B cell (primary cell): ENCODE results near the gene FKBP1B. TPM values are rescaled to one million over a fixed set of nuclear protein-coding genes. Genes with fewer than 3 reads are reported as not detected.
"Not testable (repeated sequence)": the region's sequence is repeated elsewhere in the genome, so short reads cannot be mapped to it uniquely, and the experiment has no call there.

Experiments
- ATAC-seq: fragments of 200-7000 bp; cut with Tn5 transposase; one replicate; pipeline ENCODE4 v1.10.0; 2021; ENCODE audit warnings: low read depth, mild to moderate bottlenecking, moderate number of reproducible peaks, moderate library complexity
- CTCF ChIA-PET: fragments of 350-600 bp; sonication (Branson Sonifier 250); formaldehyde crosslinking; loops from one replicate; lab custom pipeline; 2021; ENCODE audit warnings: antibody characterized with exemption, inconsistent platforms; lab: Charles Lee
- POLR2A ChIA-PET: fragments of 350-600 bp; sonication (Branson Sonifier 250); formaldehyde crosslinking; loops from one replicate; lab custom pipeline; 2021; ENCODE audit warnings: antibody characterized with exemption; lab: Charles Lee
- DNase-seq: peaks from one replicate; pipeline ENCODE4 v3.0.0; 2013
- H2AFZ ChIP-seq: 2 replicates; pipeline ENCODE4 v1.6.1; 2012; ENCODE audit warnings: mild to moderate bottlenecking, low read depth, low read length; ENCODE audit not compliant: insufficient read depth, poor library complexity, severe bottlenecking
- H3K27ac ChIP-seq, 2 donors: 1 replicate in 1 of 2; 2 replicates in 1 of 2; pipeline ENCODE4 v1.5.1; 2012 to 2013; ENCODE audit warnings: low read length in 2 of 2, mild to moderate bottlenecking in 2 of 2, moderate library complexity in 1 of 2
- H3K27me3 ChIP-seq, 4 experiments: fragments of 200-600 bp in 1 of 4; sonication (generic) in 1 of 4; replicated peaks in 1 of 4; 1 replicate in 2 of 4; 2 replicates in 2 of 4; pipeline versions ENCODE4 v1.6.1 to v1.7.0; 2013 to 2016; ENCODE audit warnings: low read length in 3 of 4, mild to moderate bottlenecking in 2 of 4, mixed read lengths in 1 of 4, moderate library complexity in 1 of 4; ENCODE audit not compliant: insufficient read depth in 4 of 4, control insufficient read depth in 3 of 4; ENCODE audit errors: control extremely low read depth in 1 of 4
- H3K36me3 ChIP-seq, 2 experiments: replicated peaks in 1 of 2; 1 replicate in 1 of 2; 2 replicates in 1 of 2; pipeline versions ENCODE4 v1.6.1 to v1.7.1; 2013; ENCODE audit warnings: low read length in 1 of 2; ENCODE audit not compliant: insufficient read depth in 2 of 2, control insufficient read depth in 1 of 2; ENCODE audit errors: control extremely low read depth in 1 of 2, extremely low read depth in 1 of 2
- H3K4me1 ChIP-seq, 2 donors: fragments of 200-600 bp in 1 of 2; sonication (generic) in 1 of 2; 1 replicate in 1 of 2; 2 replicates in 1 of 2; pipeline versions ENCODE4 v1.5.1 to v1.6.1; 2013 to 2017; ENCODE audit warnings: low read length in 2 of 2; ENCODE audit not compliant: control insufficient read depth in 2 of 2, insufficient read depth in 2 of 2
- H3K4me2 ChIP-seq: replicated peaks from 2 replicates; pipeline ENCODE3; 2012; ENCODE audit warnings: mild to moderate bottlenecking, low read depth, low read length; ENCODE audit not compliant: poor library complexity, severe bottlenecking
- H3K4me3 ChIP-seq, 5 experiments: fragments of 200-600 bp in 1 of 5; sonication (generic) in 1 of 5; 1 replicate in 3 of 5; 2 replicates in 2 of 5; pipeline versions ENCODE4 v1.5.1 to v1.7.0; 2011 to 2016; ENCODE audit warnings: low read length in 4 of 5, mild to moderate bottlenecking in 4 of 5, low read depth in 2 of 5, control low read depth in 1 of 5, moderate library complexity in 1 of 5; ENCODE audit not compliant: insufficient read depth in 1 of 5; ENCODE audit errors: control extremely low read depth in 1 of 5, extremely low read depth in 1 of 5
- H3K79me2 ChIP-seq: fragments of 200-600 bp; sonication (generic); one replicate; pipeline ENCODE4 v1.6.0; 2016; ENCODE audit warnings: low read length; ENCODE audit not compliant: control insufficient read depth, insufficient read depth
- H3K9ac ChIP-seq: fragments of 200-600 bp; sonication (generic); 2 replicates; pipeline ENCODE4 v1.6.1; 2017; ENCODE audit warnings: mild to moderate bottlenecking, low read length, moderate library complexity
- H3K9me3 ChIP-seq, 3 donors: one replicate each; pipeline versions ENCODE4 v1.6.1 to v1.7.1; 2013; ENCODE audit warnings: low read length in 2 of 3; ENCODE audit not compliant: control insufficient read depth in 2 of 3, insufficient read depth in 1 of 3; ENCODE audit errors: control extremely low read depth in 1 of 3
- H4K20me1 ChIP-seq: 2 replicates; pipeline ENCODE4 v1.6.0; 2012; ENCODE audit warnings: mild to moderate bottlenecking, low read length; ENCODE audit not compliant: insufficient read depth, control insufficient read depth, poor library complexity, severe bottlenecking
- H3K27ac Mint-ChIP-seq: one replicate; pipeline ENCODE4 v1.8.0; 2021; ENCODE audit warnings: mixed read lengths
- H3K27me3 Mint-ChIP-seq: one replicate; pipeline ENCODE4 v1.8.0; 2021; ENCODE audit warnings: mixed read lengths
- H3K4me1 Mint-ChIP-seq: one replicate; pipeline ENCODE4 v1.8.0; 2021; ENCODE audit warnings: mixed read lengths
- H3K4me3 Mint-ChIP-seq: one replicate; pipeline ENCODE4 v1.8.0; 2021; ENCODE audit warnings: mixed read lengths
- H3K9me3 Mint-ChIP-seq: one replicate; pipeline ENCODE4 v1.8.0; 2022; ENCODE audit warnings: mixed read lengths; ENCODE audit not compliant: insufficient read depth
- CTCF ChIP-seq: fragments of 200-600 bp; IDR thresholded peaks from one replicate; pipeline ENCODE4 v1.8.0; 2022; ENCODE audit warnings: antibody characterized with exemption, mild to moderate bottlenecking
- EZH2 ChIP-seq: IDR thresholded peaks from 2 replicates; pipeline ENCODE4 v1.6.1; 2012; ENCODE audit warnings: borderline replicate concordance, low read depth, mild to moderate bottlenecking, moderate library complexity, low read length; ENCODE audit not compliant: insufficient read depth, poor library complexity, severe bottlenecking
- WGBS: methylation state at CpG from one replicate; pipeline ENCODE4 v1.1.5; 2013; ENCODE audit warnings: missing lambda C conversion rate; ENCODE audit not compliant: insufficient coverage; 5-methylcytosine and 5-hydroxymethylcytosine counted together
- intact Hi-C: fragments of 100-400 bp; cut with micrococcal nuclease; formaldehyde crosslinking; loops from one replicate; pipeline ENCODE4 v1.10.0; 2022
- polyA plus RNA-seq: library from polyadenylated mRNA; depleted of rRNA; stranded (reverse); fragments of >200 nt; gene quantifications from 2 replicates; pipeline ENCODE4 v1.2.3, GENCODE V29; 2012
- total RNA-seq, 2 donors: library from RNA; stranded (reverse); fragments of 120-200 nt in 1 of 2; gene quantifications; 1 replicate in 1 of 2; 2 replicates in 1 of 2; pipeline versions ENCODE4 v1.2.3 to v1.2.4, GENCODE V29; 2013 to 2022

Gene FKBP1B
- total and polyA plus RNA-seq, 2 donors (not counting 1 experiment from before 2014, with no cell fraction given), result 0.85 to 3.8 TPM

- Mint-ChIP-seq H3K27ac (no peak overlapping the region), H3K9me3 (no peaks in the 10 kb centered on the region), H3K4me1 (peaks cover 19% of the 10 kb centered on the region), H3K4me3 (no peak overlapping the region), H3K27me3 (no peaks in the 10 kb centered on the region)
- peaks cover 12 to 20% of the 10 kb centered on the region in 2 donors for H3K4me1 ChIP-seq
- ChIA-PET POLR2A (no interaction called here), CTCF (interaction anchor here (7.3 kb wide), 1 partner anchor 261 kb away, joined by 154 read pairs; no protein-coding TSS in a partner anchor)
- no peak for DNase-seq
- no peak overlapping the region for H3K4me2 ChIP-seq
- H3K9me3 ChIP-seq, result no peaks in the 10 kb centered on the region
- TF ChIP-seq EZH2 (no peak), CTCF (no peak)
- no peak overlapping the region for H2AFZ ChIP-seq
- peaks cover 12% of the 10 kb centered on the region for H3K79me2 ChIP-seq
- H3K4me3 ChIP-seq, result no peak overlapping the region
- WGBS, result no CpG with 5 or more reads among the region's 3 CpGs
- H4K20me1 ChIP-seq, result no peaks in the 10 kb centered on the region
- H3K9ac ChIP-seq, result no peak overlapping the region
- no peak for ATAC-seq
- H3K36me3 ChIP-seq, result peaks cover 2 to 6% of the 10 kb centered on the region in 2 experiments
- intact Hi-C loops, result no loop called here
- H3K27me3 ChIP-seq, result no peaks in the 10 kb centered on the region
- H3K27ac ChIP-seq, result no peak overlapping the region
Observed at GRCh38 chr2:24087032-24087431, 37.5 kb downstream of the FKBP1B start.

- Histone ChIP-seq H3K9me3 (no peaks in the 10 kb centered on the region), H3K4me1 (peaks cover 6 to 11% of the 10 kb centered on the region in 2 donors), H4K20me1 (no peaks in the 10 kb centered on the region), H3K4me2 (no peak overlapping the region), H3K27me3 (no peaks in the 10 kb centered on the region), H3K79me2 (peaks cover 12% of the 10 kb centered on the region), H3K9ac (no peak overlapping the region), H3K27ac (no peak overlapping the region), H2AFZ (no peak overlapping the region), H3K4me3 (no peak overlapping the region), H3K36me3 (peaks cover 2 to 3% of the 10 kb centered on the region in 2 experiments)
- DNase-seq, result no peak
- no peak for TF ChIP-seq EZH2
- TF ChIP-seq CTCF, result no peak
- H3K9me3 Mint-ChIP-seq, result no peaks in the 10 kb centered on the region
- peaks cover 11% of the 10 kb centered on the region for H3K4me1 Mint-ChIP-seq
- 93% methylated on average over 2 of the region's 2 CpGs for WGBS
- POLR2A ChIA-PET, result no interaction called here
- no peak for ATAC-seq
- intact Hi-C loops, result no loop called here
- CTCF ChIA-PET, result interaction anchor here (0.8 kb wide), 1 partner anchor 10 kb away, joined by 3 read pairs; no protein-coding TSS in a partner anchor
- H3K27ac Mint-ChIP-seq, result no peak overlapping the region
- no peak overlapping the region for H3K4me3 Mint-ChIP-seq
- H3K27me3 Mint-ChIP-seq, result no peaks in the 10 kb centered on the region
Observed at GRCh38 chr2:24088821-24089359, 39.3 kb downstream of the FKBP1B start.

GRCh38 chr2:24093270-24093669 lies 43.7 kb downstream of the FKBP1B start:
- intact Hi-C loops, ATAC-seq, H3K9me3 Mint-ChIP-seq, H3K27ac Mint-ChIP-seq, H3K27ac ChIP-seq, DNase-seq, CTCF ChIA-PET, H3K27me3 ChIP-seq, H3K9ac ChIP-seq, H4K20me1 ChIP-seq, H3K4me1 Mint-ChIP-seq, H2AFZ ChIP-seq, H3K4me1 ChIP-seq, H3K4me3 Mint-ChIP-seq, H3K4me2 ChIP-seq, H3K79me2 ChIP-seq, H3K27me3 Mint-ChIP-seq, H3K9me3 ChIP-seq, H3K4me3 ChIP-seq, H3K36me3 ChIP-seq, POLR2A ChIA-PET: not testable (repeated sequence)
- no CpG with 5 or more reads among the region's 5 CpGs for WGBS
